Breast epithelium (tissue), 4 donors: ENCODE data around the gene IRAK2. TPM values are rescaled to one million over a fixed set of nuclear protein-coding genes. Genes with fewer than 3 reads are reported as not detected.

Source experiments
- DNase-seq, 2 donors: peaks; one replicate each; pipeline ENCODE4 v3.0.0-alpha.2; 2019; ENCODE audit warnings: low spot score in 2 of 2
- H3K27ac ChIP-seq, 2 donors: fragments of 200-600 bp; sonication (generic) in 1 of 2; one replicate each; pipeline ENCODE4 v1.5.1; 2016 to 2019; ENCODE audit warnings: mild to moderate bottlenecking in 1 of 2
- H3K27me3 ChIP-seq, 2 donors: fragments of 200-600 bp; sonication (generic) in 1 of 2; one replicate each; pipeline versions ENCODE4 v1.5.1 to v1.6.0; 2017 to 2019; ENCODE audit warnings: control low read depth in 1 of 2, mild to moderate bottlenecking in 1 of 2
- H3K36me3 ChIP-seq: fragments of 200-600 bp; one replicate; pipeline ENCODE4 v1.5.1; 2019
- H3K4me1 ChIP-seq, 2 donors: fragments of 200-600 bp; sonication (generic); one replicate each; pipeline ENCODE4 v1.5.1; 2016 to 2019; ENCODE audit warnings: control low read depth in 1 of 2
- H3K4me3 ChIP-seq, 3 donors: fragments of 200-600 bp; sonication (generic); 1 replicate in 2 of 3; 2 replicates in 1 of 3; pipeline ENCODE4 v1.5.1; 2016 to 2019; ENCODE audit warnings: mild to moderate bottlenecking in 3 of 3, moderate library complexity in 2 of 3
- H3K9me3 ChIP-seq, 2 donors: fragments of 200-600 bp; sonication (generic) in 1 of 2; one replicate each; pipeline ENCODE4 v1.5.1; 2016 to 2019; ENCODE audit warnings: control low read depth in 1 of 2
- CTCF ChIP-seq, 3 donors: fragments of 450-650 bp; IDR thresholded peaks; one replicate each; pipeline ENCODE4 v1.5.1; 2016 to 2017; ENCODE audit warnings: antibody characterized with exemption in 3 of 3, mild to moderate bottlenecking in 3 of 3, moderate library complexity in 3 of 3
- POLR2A ChIP-seq: fragments of 450-650 bp; IDR thresholded peaks from one replicate; pipeline ENCODE4 v1.6.1; 2016; ENCODE audit warnings: antibody characterized with exemption, mild to moderate bottlenecking, moderate library complexity
- POLR2AphosphoS5 ChIP-seq, 3 donors: sonication (generic); formaldehyde crosslinking; IDR thresholded peaks; one replicate each; pipeline ENCODE4 v1.6.1; 2017; ENCODE audit warnings: antibody characterized with exemption in 3 of 3
- intact Hi-C: fragments of 100-400 bp; cut with DNase I; formaldehyde crosslinking; loops from one replicate; pipeline ENCODE4 v1.15.1; 2023; ENCODE audit warnings: low total_unique reads
- total RNA-seq, 3 donors: library from RNA; depleted of rRNA; stranded (reverse); fragments of >200 nt; gene quantifications; one replicate each; pipeline ENCODE4 v1.1.0, GENCODE V29; 2016

Gene IRAK2
- total RNA-seq: 1 to 10 TPM; 3.4 to 7.2 (median 5.1) TPM

GRCh38 chr3:10164546-10165393 is at the start of gene IRAK2:
IRAK2 (plus strand) TSS chr3:10164919; CDS start chr3:10164955, 36 bp downstream.
- TF ChIP-seq CTCF (IDR thresholded peaks at IDR 0.05) (peak; percentile 35 to 85 (median 66)), POLR2A (no peak), POLR2AphosphoS5 (IDR thresholded peaks at IDR 0.05) (peak; percentile 28 to 43 (median 32))
- intact Hi-C loops: no loop called here
- no peaks in the 10 kb centered on the region for H3K36me3 ChIP-seq
- H3K27me3 ChIP-seq: no peaks in the 10 kb centered on the region
- no peaks in the 10 kb centered on the region for H3K4me1 ChIP-seq
- peaks cover 6 to 13% of the 10 kb centered on the region in 2 donors for H3K9me3 ChIP-seq
- peak within 1 kb of the TSS; percentile 75 to 85 for H3K27ac ChIP-seq
- H3K4me3 ChIP-seq: peak within 1 kb of the TSS; percentile 75 to 99 (median 82)
- peak; percentile 39 to 73 for DNase-seq

- TF ChIP-seq POLR2AphosphoS5 (IDR thresholded peaks at IDR 0.05) (peak; percentile 68 to 82 (median 78)), POLR2A (peak; percentile 73), CTCF (IDR thresholded peaks at IDR 0.05) (no peak)
- Histone ChIP-seq H3K36me3 (no peaks in the 10 kb centered on the region), H3K4me1 (peaks cover 0 to 4% of the 10 kb centered on the region in 2 donors), H3K4me3 (peak within 1 kb of the TSS; percentile 74 to 94 (median 75)), H3K9me3 (no peaks in the 10 kb centered on the region), H3K27ac (peak within 1 kb of the TSS; percentile 86 to 91), H3K27me3 (peaks cover 0 to 3% of the 10 kb centered on the region in 2 donors)
- intact Hi-C loops: no loop called here
- DNase-seq: peak; percentile 92 to 94
Measured at GRCh38 chr3:10115326-10116137, 49.2 kb upstream of the IRAK2 start, which contains the start of gene BRK1. BRK1 (plus strand) TSS chr3:10115675; CDS start chr3:10115702, 27 bp downstream.

GRCh38 chr3:10116138-10116460 is 48.6 kb upstream of the IRAK2 start:
- Histone ChIP-seq H3K4me1 (peaks cover 0 to 4% of the 10 kb centered on the region in 2 donors), H3K36me3 (no peaks in the 10 kb centered on the region), H3K27ac (peak overlapping the region; percentile 86 to 91), H3K27me3 (no peaks in the 10 kb centered on the region), H3K9me3 (no peaks in the 10 kb centered on the region), H3K4me3 (peak overlapping the region; percentile 74 to 94 (median 75))
- intact Hi-C loops: no loop called here
- no peak for DNase-seq
- TF ChIP-seq CTCF (IDR thresholded peaks at IDR 0.05) (no peak), POLR2AphosphoS5 (IDR thresholded peaks at IDR 0.05) (no peak), POLR2A (no peak)

- no peak for TF ChIP-seq CTCF (IDR thresholded peaks at IDR 0.05)
- TF ChIP-seq POLR2AphosphoS5 (IDR thresholded peaks at IDR 0.05): no peak
- TF ChIP-seq POLR2A: no peak
- Histone ChIP-seq H3K4me1 (peaks cover 0 to 4% of the 10 kb centered on the region in 2 donors), H3K36me3 (no peaks in the 10 kb centered on the region), H3K27ac (no peak overlapping the region), H3K9me3 (no peaks in the 10 kb centered on the region), H3K27me3 (no peaks in the 10 kb centered on the region), H3K4me3 (peak overlapping the region in 2 of 3 donors; percentile 74 to 94)
- intact Hi-C loops: no loop called here
- no peak for DNase-seq
Measured at GRCh38 chr3:10116928-10117327, 47.8 kb upstream of the IRAK2 start.
